DND-41 (cell line): ENCODE data around the gene FBN1.

Source experiments
- ATAC-seq: fragments of 200-7000 bp; cut with Tn5 transposase; 3 replicates; pipeline ENCODE4 v1.9.1; 2021; ENCODE audit warnings: low read depth; ENCODE audit not compliant: insufficient read depth
- DNase-seq: peaks from one replicate; pipeline ENCODE4 v3.0.0-alpha.2; 2020
- H2AFZ ChIP-seq: 2 replicates; pipeline ENCODE4 v1.6.0; 2012; ENCODE audit warnings: low read depth, low read length
- H3K27ac ChIP-seq: 2 replicates; pipeline ENCODE4 v1.5.1; 2012; ENCODE audit warnings: low read length, inconsistent platforms
- H3K27me3 ChIP-seq: fragments of 200-600 bp; sonication (generic); 2 replicates; pipeline ENCODE4 v1.6.0; 2012; ENCODE audit warnings: low read length, mild to moderate bottlenecking, inconsistent platforms; ENCODE audit not compliant: insufficient read depth, poor library complexity
- H3K36me3 ChIP-seq: 2 replicates; pipeline ENCODE4 v1.5.1; 2012; ENCODE audit warnings: low read length, inconsistent platforms; ENCODE audit not compliant: insufficient read depth
- H3K4me1 ChIP-seq: 2 replicates; pipeline ENCODE4 v1.5.1; 2012; ENCODE audit warnings: mild to moderate bottlenecking, low read length; ENCODE audit not compliant: insufficient read depth
- H3K4me2 ChIP-seq: 2 replicates; pipeline ENCODE4 v1.6.0; 2012; ENCODE audit warnings: mild to moderate bottlenecking, moderate library complexity, low read length, inconsistent platforms; ENCODE audit not compliant: insufficient read depth
- H3K4me3 ChIP-seq, 2 experiments: fragments of 200-600 bp in 1 of 2; shearing (Covaris generic) in 1 of 2; 2 replicates each; pipeline ENCODE4 v1.5.1; 2012 to 2016; ENCODE audit warnings: inconsistent platforms in 2 of 2, low read length in 2 of 2, mild to moderate bottlenecking in 2 of 2, low read depth in 1 of 2, moderate library complexity in 1 of 2
- H3K79me2 ChIP-seq: 2 replicates; pipeline ENCODE4 v1.6.0; 2012; ENCODE audit warnings: low read length, inconsistent platforms; ENCODE audit not compliant: insufficient read depth
- H3K9ac ChIP-seq: 2 replicates; pipeline ENCODE4 v1.6.0; 2012; ENCODE audit warnings: low read depth, mild to moderate bottlenecking, inconsistent platforms, low read length, moderate library complexity
- H3K9me3 ChIP-seq: 2 replicates; pipeline ENCODE4 v1.5.1; 2012; ENCODE audit warnings: low read length, moderate library complexity, mild to moderate bottlenecking, inconsistent platforms; ENCODE audit not compliant: insufficient read depth, severe bottlenecking
- H4K20me1 ChIP-seq: 2 replicates; pipeline ENCODE4 v1.6.0; 2012; ENCODE audit warnings: low read length; ENCODE audit not compliant: insufficient read depth
- EZH2 ChIP-seq: IDR thresholded peaks from 3 replicates; pipeline ENCODE4 v1.6.1; 2012; ENCODE audit warnings: borderline replicate concordance, low read depth, mild to moderate bottlenecking, moderate library complexity, low read length, inconsistent platforms; ENCODE audit not compliant: severe bottlenecking
- TF ChIP-seq, protein P1 (sequence below): IDR thresholded peaks from 2 replicates; pipeline ENCODE4 v1.5.1; 2012; ENCODE audit warnings: borderline replicate concordance, low read length, moderate library complexity, mild to moderate bottlenecking; ENCODE audit not compliant: poor library complexity, severe bottlenecking; ENCODE audit errors: extremely low read depth

FBN1 gene

DNA sequence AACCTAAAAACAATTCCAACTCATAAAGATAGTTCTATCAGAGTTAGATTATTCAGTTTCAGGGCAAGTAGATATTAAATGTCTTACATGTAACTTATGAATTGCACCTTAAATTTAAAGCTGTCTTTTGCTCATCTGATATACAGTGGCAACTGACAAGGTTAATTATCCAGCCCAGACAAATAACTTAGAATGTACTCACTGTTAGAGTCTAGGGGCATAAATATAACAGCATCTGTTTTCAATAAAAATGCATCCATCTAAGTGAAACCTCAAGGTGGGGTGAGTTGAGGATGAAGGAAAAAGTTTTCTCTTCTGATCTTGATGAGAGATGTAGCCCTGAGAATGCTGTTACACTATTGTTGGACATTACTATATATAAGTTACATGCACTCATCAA lies 112.6 kb downstream of the FBN1 start:
- Histone ChIP-seq H3K79me2 (no peaks in the 10 kb centered on the region), H3K9me3 (no peaks in the 10 kb centered on the region), H3K27me3 (no peaks in the 10 kb centered on the region), H3K4me3 (no peak overlapping the region), H4K20me1 (no peaks in the 10 kb centered on the region), H2AFZ (no peak overlapping the region), H3K9ac (no peak overlapping the region), H3K27ac (no peak overlapping the region), H3K4me1 (no peaks in the 10 kb centered on the region), H3K36me3 (no peaks in the 10 kb centered on the region), H3K4me2 (no peak overlapping the region)
- TF ChIP-seq EZH2, result no peak
- TF ChIP-seq, protein P1, sequence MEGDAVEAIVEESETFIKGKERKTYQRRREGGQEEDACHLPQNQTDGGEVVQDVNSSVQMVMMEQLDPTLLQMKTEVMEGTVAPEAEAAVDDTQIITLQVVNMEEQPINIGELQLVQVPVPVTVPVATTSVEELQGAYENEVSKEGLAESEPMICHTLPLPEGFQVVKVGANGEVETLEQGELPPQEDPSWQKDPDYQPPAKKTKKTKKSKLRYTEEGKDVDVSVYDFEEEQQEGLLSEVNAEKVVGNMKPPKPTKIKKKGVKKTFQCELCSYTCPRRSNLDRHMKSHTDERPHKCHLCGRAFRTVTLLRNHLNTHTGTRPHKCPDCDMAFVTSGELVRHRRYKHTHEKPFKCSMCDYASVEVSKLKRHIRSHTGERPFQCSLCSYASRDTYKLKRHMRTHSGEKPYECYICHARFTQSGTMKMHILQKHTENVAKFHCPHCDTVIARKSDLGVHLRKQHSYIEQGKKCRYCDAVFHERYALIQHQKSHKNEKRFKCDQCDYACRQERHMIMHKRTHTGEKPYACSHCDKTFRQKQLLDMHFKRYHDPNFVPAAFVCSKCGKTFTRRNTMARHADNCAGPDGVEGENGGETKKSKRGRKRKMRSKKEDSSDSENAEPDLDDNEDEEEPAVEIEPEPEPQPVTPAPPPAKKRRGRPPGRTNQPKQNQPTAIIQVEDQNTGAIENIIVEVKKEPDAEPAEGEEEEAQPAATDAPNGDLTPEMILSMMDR, result no peak
- ATAC-seq, result no peak
- DNase-seq, result no peak

DNA sequence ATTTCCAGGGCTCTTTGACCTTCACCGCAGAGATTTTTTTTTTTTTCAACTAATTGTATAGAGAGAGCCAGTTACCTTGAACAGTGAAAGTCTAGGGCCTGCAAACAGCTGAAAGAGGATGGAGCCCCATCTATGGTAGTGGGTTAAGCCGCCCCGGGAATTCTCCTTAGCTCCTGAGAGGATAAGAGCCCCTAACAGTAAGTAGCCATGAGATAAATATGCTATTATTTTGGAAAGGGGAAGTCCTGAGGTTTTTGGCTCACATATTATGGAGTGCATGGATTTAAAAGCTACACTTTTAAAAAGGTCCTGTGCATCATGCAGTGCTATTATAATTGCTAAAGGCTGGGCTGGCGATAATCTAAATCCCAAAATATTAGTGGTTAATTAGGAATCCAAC lies 115.0 kb downstream of the FBN1 start:
- no peaks in the 10 kb centered on the region for H3K27me3 ChIP-seq
- ATAC-seq, result no peak
- H3K9me3 ChIP-seq, result no peaks in the 10 kb centered on the region
- no peak overlapping the region for H2AFZ ChIP-seq
- DNase-seq, result no peak
- H3K4me1 ChIP-seq, result no peaks in the 10 kb centered on the region
- no peaks in the 10 kb centered on the region for H4K20me1 ChIP-seq
- no peaks in the 10 kb centered on the region for H3K36me3 ChIP-seq
- H3K4me3 ChIP-seq, result no peak overlapping the region
- H3K9ac ChIP-seq, result no peak overlapping the region
- no peaks in the 10 kb centered on the region for H3K79me2 ChIP-seq
- TF ChIP-seq, protein P1, result no peak
- TF ChIP-seq EZH2, result no peak
- H3K27ac ChIP-seq, result no peak overlapping the region
- H3K4me2 ChIP-seq, result no peak overlapping the region

DNA sequence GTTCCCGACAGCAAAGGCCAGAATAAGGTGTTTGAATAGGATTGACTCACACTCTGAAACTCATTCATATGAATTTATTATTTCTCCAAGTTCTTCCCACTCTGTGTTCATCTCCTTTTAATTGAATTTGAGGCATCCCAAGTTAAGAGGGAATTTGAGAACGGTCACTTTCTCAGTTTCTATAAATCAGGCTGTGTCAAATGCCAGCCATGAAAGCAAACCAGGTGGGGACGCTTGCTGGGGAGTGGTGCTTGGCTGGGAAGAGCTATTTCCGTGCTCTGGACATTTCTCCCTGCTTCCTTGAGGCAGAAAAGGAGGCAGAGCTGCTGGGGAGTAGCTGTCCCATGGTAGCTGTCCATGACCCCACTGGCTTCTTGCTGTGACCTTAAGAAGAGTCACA lies 116.6 kb downstream of the FBN1 start:
- H3K4me2 ChIP-seq, result no peak overlapping the region
- H3K36me3 ChIP-seq, result no peaks in the 10 kb centered on the region
- no peak overlapping the region for H3K27ac ChIP-seq
- H3K79me2 ChIP-seq, result no peaks in the 10 kb centered on the region
- no peaks in the 10 kb centered on the region for H3K4me1 ChIP-seq
- H3K4me3 ChIP-seq, result no peak overlapping the region
- no peak overlapping the region for H3K9ac ChIP-seq
- H4K20me1 ChIP-seq, result no peaks in the 10 kb centered on the region
- H2AFZ ChIP-seq, result no peak overlapping the region
- no peaks in the 10 kb centered on the region for H3K27me3 ChIP-seq
- no peak for TF ChIP-seq EZH2
- TF ChIP-seq, protein P1, result no peak
- no peak for DNase-seq
- no peak for ATAC-seq
- H3K9me3 ChIP-seq, result no peaks in the 10 kb centered on the region

DNA sequence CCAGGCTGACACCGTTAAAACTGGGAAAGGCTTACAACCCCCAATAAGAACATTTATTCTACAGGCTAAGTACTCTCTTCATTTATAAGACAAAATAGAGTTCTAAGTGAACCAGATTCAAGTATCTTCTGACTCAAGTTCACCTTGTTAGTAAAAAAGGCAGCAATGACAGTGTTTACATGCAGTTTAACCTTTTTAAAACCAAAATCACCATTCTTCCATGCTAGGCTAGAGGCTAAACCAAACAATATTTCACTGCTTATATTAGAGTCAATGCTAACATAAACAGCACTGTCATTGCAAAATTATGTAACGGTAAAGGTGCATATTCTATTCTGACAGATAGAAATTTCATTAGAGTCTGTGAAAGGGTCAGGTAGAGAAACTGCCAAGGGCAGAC lies 118.0 kb downstream of the FBN1 start:
- H3K27me3 ChIP-seq, result no peaks in the 10 kb centered on the region
- TF ChIP-seq, protein P1, result no peak
- no peak for TF ChIP-seq EZH2
- H4K20me1 ChIP-seq, result no peaks in the 10 kb centered on the region
- no peaks in the 10 kb centered on the region for H3K9me3 ChIP-seq
- H3K9ac ChIP-seq, result no peak overlapping the region
- H3K36me3 ChIP-seq, result no peaks in the 10 kb centered on the region
- H3K4me1 ChIP-seq, result no peaks in the 10 kb centered on the region
- H3K79me2 ChIP-seq, result no peaks in the 10 kb centered on the region
- H3K27ac ChIP-seq, result no peak overlapping the region
- DNase-seq (no peak), ATAC-seq (no peak)
- no peak overlapping the region for H3K4me3 ChIP-seq
- H2AFZ ChIP-seq, result no peak overlapping the region
- H3K4me2 ChIP-seq, result no peak overlapping the region
